Neuronal stem cell (in vitro differentiated cells): ENCODE results near the gene KLF4. TPM values are rescaled to one million over a fixed set of nuclear protein-coding genes. Genes with fewer than 3 reads are reported as not detected.

Experiments
- DNase-seq: peaks from one replicate; pipeline ENCODE4 v3.0.0-alpha.2; 2013; ENCODE audit warnings: low spot score
- H2AFZ ChIP-seq: one replicate; pipeline ENCODE4 v1.6.1; 2013; ENCODE audit warnings: mild to moderate bottlenecking, low read length, inconsistent platforms
- H2AK5ac ChIP-seq: 2 replicates; pipeline ENCODE4 v1.6.1; 2013; ENCODE audit warnings: low read depth, mild to moderate bottlenecking, inconsistent platforms, low read length, moderate library complexity, mixed read lengths
- H2BK120ac ChIP-seq: 2 replicates; pipeline ENCODE4 v1.6.1; 2013; ENCODE audit warnings: low read depth, mild to moderate bottlenecking, inconsistent platforms, low read length, moderate library complexity, mixed read lengths
- H2BK12ac ChIP-seq: one replicate; pipeline ENCODE4 v1.6.1; 2013; ENCODE audit warnings: low read length, inconsistent platforms
- H2BK15ac ChIP-seq: 2 replicates; pipeline ENCODE4 v1.6.1; 2013; ENCODE audit warnings: mild to moderate bottlenecking, low read length, inconsistent platforms, mixed read lengths
- H2BK5ac ChIP-seq: one replicate; pipeline ENCODE4 v1.6.1; 2013; ENCODE audit warnings: inconsistent platforms, mild to moderate bottlenecking, low read length, moderate library complexity
- H3K14ac ChIP-seq: one replicate; pipeline ENCODE4 v1.6.1; 2013; ENCODE audit warnings: low read length, inconsistent platforms
- H3K18ac ChIP-seq: 2 replicates; pipeline ENCODE4 v1.6.1; 2013; ENCODE audit warnings: low read length, inconsistent platforms
- H3K23ac ChIP-seq: 2 replicates; pipeline ENCODE4 v1.6.1; 2013; ENCODE audit warnings: low read depth, mild to moderate bottlenecking, mixed read lengths, low read length, inconsistent platforms; ENCODE audit not compliant: poor library complexity
- H3K27ac ChIP-seq: replicated peaks from 3 replicates; pipeline ENCODE4 v1.5.1; 2013; ENCODE audit warnings: low read length, inconsistent platforms
- H3K27me3 ChIP-seq, 3 experiments: 2 replicates each; pipeline ENCODE4 v1.6.1; 2013; ENCODE audit warnings: low read length in 3 of 3, mild to moderate bottlenecking in 2 of 3, inconsistent platforms in 1 of 3, low read depth in 1 of 3, mixed read lengths in 1 of 3, moderate library complexity in 1 of 3; ENCODE audit not compliant: control insufficient read depth in 3 of 3, insufficient read depth in 3 of 3
- H3K36me3 ChIP-seq, 2 donors: replicated peaks in 1 of 2; 2 replicates each; pipeline ENCODE4 v1.6.1; 2013; ENCODE audit warnings: low read length in 2 of 2; ENCODE audit not compliant: control insufficient read depth in 2 of 2, insufficient read depth in 2 of 2
- H3K4ac ChIP-seq: 2 replicates; pipeline ENCODE4 v1.6.1; 2013; ENCODE audit warnings: inconsistent platforms, mild to moderate bottlenecking, low read length, moderate library complexity
- H3K4me1 ChIP-seq, 2 donors: 1 replicate in 1 of 2; 2 replicates in 1 of 2; pipeline ENCODE4 v1.6.1; 2013; ENCODE audit warnings: low read length in 2 of 2, low read depth in 1 of 2; ENCODE audit not compliant: control insufficient read depth in 2 of 2, insufficient read depth in 1 of 2
- H3K4me2 ChIP-seq: one replicate; pipeline ENCODE4 v1.6.1; 2013; ENCODE audit warnings: mild to moderate bottlenecking, low read length, inconsistent platforms; ENCODE audit not compliant: insufficient read depth, poor library complexity, severe bottlenecking
- H3K4me3 ChIP-seq, 2 donors: 2 replicates each; pipeline ENCODE4 v1.5.1; 2013; ENCODE audit warnings: low read length in 2 of 2, mild to moderate bottlenecking in 2 of 2, inconsistent platforms in 1 of 2, moderate library complexity in 1 of 2
- H3K79me1 ChIP-seq: one replicate; pipeline ENCODE4 v1.6.1; 2013; ENCODE audit warnings: low read depth, mild to moderate bottlenecking, inconsistent platforms, low read length, moderate library complexity
- H3K9ac ChIP-seq: one replicate; pipeline ENCODE4 v1.6.1; 2013; ENCODE audit warnings: mild to moderate bottlenecking, low read depth, low read length, inconsistent platforms; ENCODE audit not compliant: poor library complexity
- H3K9me3 ChIP-seq, 2 donors: replicated peaks in 1 of 2; 2 replicates each; pipeline versions ENCODE3 to v1.6.1; 2013; ENCODE audit warnings: low read length in 2 of 2, mild to moderate bottlenecking in 2 of 2, inconsistent platforms in 1 of 2, low read depth in 1 of 2, mixed read lengths in 1 of 2, moderate library complexity in 1 of 2; ENCODE audit not compliant: control insufficient read depth in 2 of 2, insufficient read depth in 1 of 2
- H4K8ac ChIP-seq: one replicate; pipeline ENCODE4 v1.6.1; 2013; ENCODE audit warnings: low read depth, mild to moderate bottlenecking, inconsistent platforms, low read length, moderate library complexity
- H4K91ac ChIP-seq: one replicate; pipeline ENCODE4 v1.6.1; 2013; ENCODE audit warnings: low read length, low read depth, mild to moderate bottlenecking, inconsistent platforms; ENCODE audit not compliant: poor library complexity
- WGBS, 2 donors: extraction: QIAGEN DNeasy Blood & Tissue Kit; methylation state at CpG; one replicate each; pipeline ENCODE4 v1.1.7; 2013; ENCODE audit warnings: missing lambda C conversion rate in 2 of 2, mixed read lengths in 1 of 2; ENCODE audit not compliant: insufficient read length in 2 of 2, insufficient replicate concordance in 1 of 2; ENCODE audit errors: extremely low coverage in 2 of 2; 5-methylcytosine and 5-hydroxymethylcytosine counted together
- polyA plus RNA-seq, 2 experiments: library from polyadenylated mRNA; stranded (reverse); fragments of 200-250 nt; gene quantifications; one replicate each; pipeline ENCODE4 v1.2.3, GENCODE V29; 2013

The KLF4 gene
- 1.1 TPM for polyA plus RNA-seq (2013, experiment 1 of 2)
- 1.2 TPM for polyA plus RNA-seq (2013, experiment 2 of 2)

DNA sequence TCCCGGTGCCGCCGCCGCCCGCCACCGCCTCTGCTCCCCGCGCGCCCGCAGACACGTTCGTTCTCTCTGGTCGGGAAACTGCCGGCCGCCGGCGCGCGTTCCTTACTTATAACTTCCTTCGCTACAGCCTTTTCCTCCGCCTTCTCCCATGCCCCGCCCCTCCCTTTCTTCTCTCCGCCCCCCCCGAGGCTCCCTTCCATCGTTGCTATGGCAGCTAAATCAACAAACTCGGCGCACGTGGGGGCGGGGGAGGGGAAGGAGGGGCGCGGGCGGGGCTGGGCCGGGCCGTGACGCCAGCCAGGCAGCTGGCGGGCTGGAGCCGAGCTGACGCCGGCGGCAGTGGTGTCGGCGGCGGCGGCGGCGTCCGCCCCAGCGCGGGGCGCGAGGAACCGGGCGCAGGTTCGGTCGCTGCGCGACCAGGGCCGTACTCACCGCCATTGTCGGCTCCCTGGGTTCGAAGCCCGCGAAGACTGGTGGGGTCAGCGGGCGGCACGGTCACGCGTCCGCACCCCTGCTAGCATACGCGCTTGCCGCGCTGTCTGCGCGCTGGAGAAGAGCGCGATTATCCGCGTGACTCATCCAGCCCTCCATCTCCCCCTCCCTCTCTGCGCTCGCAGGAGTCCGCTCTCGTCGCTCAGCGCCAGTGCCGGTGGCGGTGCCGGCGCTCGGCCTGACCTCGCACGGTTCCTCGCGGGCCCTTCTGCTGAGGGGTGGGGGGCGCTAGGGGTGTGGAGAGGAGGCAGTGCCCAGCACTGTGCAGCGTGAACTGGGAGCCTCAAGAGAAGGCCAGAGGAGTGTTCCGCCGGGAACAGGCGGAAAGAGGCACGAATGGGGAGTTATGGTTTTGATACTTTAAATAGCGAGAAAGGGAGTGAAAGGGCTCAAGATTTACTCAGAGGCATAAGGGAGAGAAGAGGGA is at the start of gene KLF4:
TSS of gene KLF4 (minus strand) at position 83 of the 919 bp plus-strand sequence. CDS start 597 bp downstream, outside the sequence.
- H3K4me1 ChIP-seq: peaks cover 5% of the 10 kb centered on the region in 2 donors
- peak within 1 kb of the TSS; percentile 95 for H3K9ac ChIP-seq
- peak within 1 kb of the TSS; percentile 95 for H2AFZ ChIP-seq
- no peak within 1 kb of the TSS for H2BK5ac ChIP-seq
- H3K4me3 ChIP-seq: peak within 1 kb of the TSS; percentile 48 to 90
- no peak within 1 kb of the TSS for H3K27ac ChIP-seq
- H2BK120ac ChIP-seq: no peak within 1 kb of the TSS
- H3K14ac ChIP-seq: no peak within 1 kb of the TSS
- H3K4me2 ChIP-seq: peak within 1 kb of the TSS; percentile 99
- no peaks in the 10 kb centered on the region for H3K9me3 ChIP-seq
- H4K91ac ChIP-seq: no peak within 1 kb of the TSS
- H3K4ac ChIP-seq: no peak within 1 kb of the TSS
- no peaks in the 10 kb centered on the region for H3K36me3 ChIP-seq
- H3K23ac ChIP-seq: peak within 1 kb of the TSS; percentile 89
- WGBS, 2 donors: no CpG with 5 or more reads among the region's 101 CpGs
- H4K8ac ChIP-seq: no peak within 1 kb of the TSS
- no peak within 1 kb of the TSS for H2BK12ac ChIP-seq
- DNase-seq: peak; percentile 95
- peak within 1 kb of the TSS; percentile 87 for H2BK15ac ChIP-seq
- peaks cover 25 to 82% (median 58%) of the 10 kb centered on the region in 3 experiments for H3K27me3 ChIP-seq
- no peaks in the 10 kb centered on the region for H3K79me1 ChIP-seq
- H2AK5ac ChIP-seq: peak within 1 kb of the TSS; percentile 86
- H3K18ac ChIP-seq: peak within 1 kb of the TSS; percentile 99

- Histone ChIP-seq H3K14ac (no peak overlapping the region), H2BK120ac (no peak overlapping the region), H3K27ac (no peak overlapping the region), H3K4me2 (no peak overlapping the region), H3K4me1 (no peaks in the 10 kb centered on the region), H3K4me3 (no peak overlapping the region), H2AFZ (no peak overlapping the region), H3K18ac (no peak overlapping the region), H3K36me3 (no peaks in the 10 kb centered on the region), H2BK15ac (no peak overlapping the region), H3K27me3 (no peaks in the 10 kb centered on the region), H2BK12ac (no peak overlapping the region), H3K23ac (no peak overlapping the region), H3K9ac (no peak overlapping the region), H4K91ac (no peak overlapping the region), H2AK5ac (no peak overlapping the region), H2BK5ac (no peak overlapping the region), H4K8ac (no peak overlapping the region), H3K79me1 (no peaks in the 10 kb centered on the region), H3K4ac (no peak overlapping the region), H3K9me3 (no peaks in the 10 kb centered on the region)
- WGBS, 2 donors: no CpG with 5 or more reads among the region's 3 CpGs
- DNase-seq: no peak
Measured at GRCh38 chr9:107536462-107536861, 46.9 kb upstream of the KLF4 start.

- Histone ChIP-seq H3K9me3 (no peaks in the 10 kb centered on the region), H3K4me1 (no peaks in the 10 kb centered on the region), H3K27ac (no peak overlapping the region), H4K91ac (no peak overlapping the region), H3K23ac (no peak overlapping the region), H3K4ac (no peak overlapping the region), H3K14ac (no peak overlapping the region), H3K4me2 (no peak overlapping the region), H3K18ac (no peak overlapping the region), H2BK5ac (peak overlapping the region; percentile 53), H3K4me3 (no peak overlapping the region), H2AFZ (no peak overlapping the region), H3K9ac (no peak overlapping the region), H3K27me3 (no peaks in the 10 kb centered on the region), H2BK15ac (no peak overlapping the region), H2BK120ac (no peak overlapping the region), H3K36me3 (no peaks in the 10 kb centered on the region), H2BK12ac (no peak overlapping the region), H3K79me1 (no peaks in the 10 kb centered on the region), H4K8ac (peak overlapping the region; percentile 83), H2AK5ac (no peak overlapping the region)
- no peak for DNase-seq
- WGBS, 2 donors: no CpG with 5 or more reads among the region's 14 CpGs
Measured at GRCh38 chr9:107534510-107535078, 45.0 kb upstream of the KLF4 start.

DNA sequence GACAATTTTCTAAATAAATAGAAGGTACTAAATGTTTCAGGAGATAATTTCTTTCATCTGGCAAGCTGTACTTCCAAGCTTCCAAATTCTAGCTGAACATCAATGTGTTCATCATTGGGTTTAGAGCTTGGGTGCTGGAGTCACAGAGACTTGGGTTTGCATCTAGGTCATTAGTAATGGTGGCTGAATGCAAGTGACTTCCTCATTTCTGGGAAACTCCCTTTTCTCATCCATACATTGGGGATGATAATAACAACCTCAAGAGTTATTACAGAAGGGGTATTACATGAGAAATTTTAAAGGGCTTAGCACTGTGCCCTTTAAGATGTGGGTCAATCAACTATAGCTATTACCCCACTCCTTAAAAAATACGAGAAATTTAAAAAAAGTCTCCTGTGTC is 41.1 kb upstream of the KLF4 start:
- Histone ChIP-seq H2BK15ac (no peak overlapping the region), H2BK120ac (no peak overlapping the region), H3K14ac (no peak overlapping the region), H2AFZ (no peak overlapping the region), H3K23ac (no peak overlapping the region), H3K4me1 (no peaks in the 10 kb centered on the region), H4K8ac (no peak overlapping the region), H3K27me3 (no peaks in the 10 kb centered on the region), H2BK5ac (no peak overlapping the region), H3K9me3 (no peaks in the 10 kb centered on the region), H3K4me3 (no peak overlapping the region), H2AK5ac (no peak overlapping the region), H3K79me1 (no peaks in the 10 kb centered on the region), H2BK12ac (no peak overlapping the region), H3K4me2 (no peak overlapping the region), H3K27ac (no peak overlapping the region), H3K18ac (no peak overlapping the region), H3K4ac (no peak overlapping the region), H3K36me3 (no peaks in the 10 kb centered on the region), H3K9ac (no peak overlapping the region), H4K91ac (no peak overlapping the region)
- WGBS, 2 donors: no CpG with 5 or more reads among the region's 1 CpG
- DNase-seq: no peak
